Choroid plexus epithelial cell (primary cell): ENCODE data around the gene OR52R1.

Experiments
- DNase-seq: peaks from one replicate; pipeline ENCODE4 v3.0.0-alpha.2; 2010; ENCODE audit warnings: low read depth
- H3K4me3 ChIP-seq: 2 replicates; pipeline ENCODE4 v1.5.1; 2011; ENCODE audit warnings: low read depth, mild to moderate bottlenecking, control low read depth, low read length, moderate library complexity
- TF ChIP-seq, protein P1 (sequence below): conservative IDR thresholded peaks from 2 replicates; pipeline ENCODE4 v1.5.1; 2011; ENCODE audit warnings: low read depth, mild to moderate bottlenecking, control low read depth, inconsistent platforms, low read length, moderate library complexity

The OR52R1 gene

DNA sequence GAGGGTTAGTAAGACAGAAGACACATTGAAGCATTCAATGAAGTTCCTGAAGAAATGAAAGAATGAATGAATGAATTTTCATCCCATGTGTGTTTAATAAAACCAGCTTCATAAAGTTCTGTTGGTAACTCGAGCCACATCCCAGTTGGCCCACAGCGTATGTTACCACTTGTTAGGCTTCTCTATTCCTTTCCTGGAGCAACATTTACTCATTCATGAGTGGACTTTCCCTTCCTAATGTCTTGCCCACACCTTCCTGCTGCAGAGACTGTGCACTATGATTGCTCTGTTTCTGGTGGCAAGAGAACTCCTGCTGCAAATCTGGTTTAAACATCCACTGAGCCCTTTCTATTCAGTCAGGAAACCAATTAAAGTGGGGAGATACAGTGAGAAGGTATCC is 7.0 kb downstream of the OR52R1 start:
- TF ChIP-seq, protein P1, sequence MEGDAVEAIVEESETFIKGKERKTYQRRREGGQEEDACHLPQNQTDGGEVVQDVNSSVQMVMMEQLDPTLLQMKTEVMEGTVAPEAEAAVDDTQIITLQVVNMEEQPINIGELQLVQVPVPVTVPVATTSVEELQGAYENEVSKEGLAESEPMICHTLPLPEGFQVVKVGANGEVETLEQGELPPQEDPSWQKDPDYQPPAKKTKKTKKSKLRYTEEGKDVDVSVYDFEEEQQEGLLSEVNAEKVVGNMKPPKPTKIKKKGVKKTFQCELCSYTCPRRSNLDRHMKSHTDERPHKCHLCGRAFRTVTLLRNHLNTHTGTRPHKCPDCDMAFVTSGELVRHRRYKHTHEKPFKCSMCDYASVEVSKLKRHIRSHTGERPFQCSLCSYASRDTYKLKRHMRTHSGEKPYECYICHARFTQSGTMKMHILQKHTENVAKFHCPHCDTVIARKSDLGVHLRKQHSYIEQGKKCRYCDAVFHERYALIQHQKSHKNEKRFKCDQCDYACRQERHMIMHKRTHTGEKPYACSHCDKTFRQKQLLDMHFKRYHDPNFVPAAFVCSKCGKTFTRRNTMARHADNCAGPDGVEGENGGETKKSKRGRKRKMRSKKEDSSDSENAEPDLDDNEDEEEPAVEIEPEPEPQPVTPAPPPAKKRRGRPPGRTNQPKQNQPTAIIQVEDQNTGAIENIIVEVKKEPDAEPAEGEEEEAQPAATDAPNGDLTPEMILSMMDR: no peak
- H3K4me3 ChIP-seq: no peak overlapping the region
- DNase-seq: no peak

DNA sequence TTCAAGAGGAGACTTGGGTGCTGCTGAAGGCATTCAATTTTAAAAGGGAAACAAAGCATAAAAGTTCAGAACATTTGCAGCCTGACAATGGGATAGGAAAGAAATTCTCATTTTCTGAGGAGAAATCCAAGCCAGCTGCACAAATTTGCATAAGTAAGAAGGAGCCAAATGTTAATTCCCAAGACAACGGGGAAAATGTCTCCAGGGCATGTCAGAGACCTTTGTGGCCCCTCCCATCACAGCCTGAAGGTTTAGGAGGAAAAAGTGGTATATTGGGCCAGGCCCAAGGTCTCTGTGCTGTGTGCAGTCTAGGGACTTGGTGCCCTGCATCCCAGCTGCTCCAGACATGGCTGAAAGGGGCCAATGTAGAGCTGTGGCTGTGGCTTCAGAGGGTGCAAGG is 21.7 kb downstream of the OR52R1 start:
- TF ChIP-seq, protein P1: no peak
- no peak for DNase-seq
- H3K4me3 ChIP-seq: no peak overlapping the region

DNA sequence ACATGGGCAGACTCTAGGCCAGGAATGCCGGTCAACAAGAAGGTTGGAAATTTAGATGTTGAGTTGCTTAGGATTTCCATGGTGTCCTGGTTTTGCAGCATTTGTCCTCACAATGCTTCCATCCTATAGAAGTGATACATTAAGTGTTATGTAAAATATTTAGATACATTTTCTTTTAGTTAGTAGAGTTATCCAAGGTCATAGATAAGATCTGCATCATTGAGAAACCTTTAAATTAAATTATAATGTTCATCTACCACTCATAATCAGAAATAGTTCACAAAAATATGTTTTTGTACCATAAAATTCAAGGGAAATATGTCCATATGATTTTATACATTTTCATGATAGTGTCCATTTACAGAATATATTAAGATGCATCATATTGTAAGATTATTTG is 34.3 kb downstream of the OR52R1 start, which contains the start of gene OR51F1:
Gene OR51F1 (minus strand): TSS at position 101 of the 400 bp plus-strand sequence. CDS start 0 bp downstream, at position 101.
- TF ChIP-seq, protein P1: no peak
- no peak within 1 kb of the TSS for H3K4me3 ChIP-seq
- no peak for DNase-seq

DNA sequence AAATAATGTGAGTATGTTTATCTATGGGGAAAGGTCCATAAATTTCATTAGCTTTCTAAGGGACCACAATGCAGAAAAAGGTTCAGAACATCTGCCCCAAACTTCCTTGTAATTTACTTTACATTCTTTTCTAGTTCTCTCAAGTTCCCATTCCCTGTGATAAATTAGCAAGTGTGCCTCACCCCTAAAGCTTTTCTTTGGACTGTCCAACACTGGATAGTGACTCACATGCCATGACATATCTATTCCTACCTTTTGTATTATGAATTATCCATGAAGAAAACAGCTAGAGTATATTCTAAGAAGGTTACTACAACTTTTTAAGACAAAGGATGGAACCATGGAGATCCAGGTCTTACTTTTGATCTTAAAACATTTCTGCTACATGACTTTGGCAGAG is 36.1 kb downstream of the OR52R1 start:
- no peak overlapping the region for H3K4me3 ChIP-seq
- TF ChIP-seq, protein P1: no peak
- no peak for DNase-seq

DNA sequence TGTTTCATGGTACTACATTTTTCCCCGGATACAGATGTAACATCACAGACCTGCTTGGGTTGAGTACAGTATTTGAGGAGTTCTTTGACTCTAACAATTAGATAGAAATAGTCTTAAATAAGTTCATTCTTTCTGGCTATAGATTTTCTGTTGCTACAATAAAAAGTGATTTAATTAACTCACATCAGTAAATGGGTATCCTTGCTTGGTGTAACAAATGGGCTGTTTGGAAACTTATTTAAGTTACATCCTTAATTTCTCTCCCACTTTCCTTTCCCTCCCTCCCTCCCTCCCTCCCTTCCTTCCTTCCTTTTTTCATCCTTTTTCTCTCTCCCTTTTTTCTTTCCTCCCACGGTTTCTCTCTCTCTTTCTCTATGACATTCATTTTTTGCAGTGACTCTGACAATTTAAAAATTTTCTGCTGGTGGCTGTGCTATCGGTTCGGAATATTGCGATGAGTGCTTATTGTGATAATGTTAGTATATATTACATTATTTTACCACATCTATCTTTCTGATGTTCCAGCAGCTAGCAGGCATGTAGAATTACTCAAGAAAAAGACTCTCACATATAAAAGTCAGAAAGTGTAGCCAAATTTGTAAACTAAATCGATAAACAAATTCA is 37.6 kb downstream of the OR52R1 start:
- TF ChIP-seq, protein P1: no peak
- H3K4me3 ChIP-seq: no peak overlapping the region
- no peak for DNase-seq

DNA sequence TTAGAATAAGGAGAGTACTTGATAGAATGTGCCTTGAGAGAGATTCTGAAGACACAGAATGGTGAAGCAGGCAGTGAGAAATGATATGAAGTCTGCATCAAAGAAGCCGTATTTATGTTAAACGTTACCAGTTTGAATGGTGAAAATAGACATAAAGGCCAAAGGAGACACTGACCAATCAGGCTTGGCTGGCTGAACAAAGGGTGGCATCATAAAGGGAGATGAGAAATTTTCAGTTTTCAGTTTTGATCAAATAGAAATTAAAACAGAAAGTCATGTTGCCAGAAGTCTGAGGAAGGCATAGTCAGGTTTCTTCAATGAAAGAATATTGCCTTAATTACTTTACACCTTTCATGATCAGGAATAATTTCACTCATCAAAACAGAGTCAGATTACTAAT is 41.1 kb downstream of the OR52R1 start:
- no peak for DNase-seq
- H3K4me3 ChIP-seq: no peak overlapping the region
- TF ChIP-seq, protein P1: no peak
